Fibroblast of skin of left biceps (primary cell): ENCODE data around the gene GTF3C2.
"Not testable (repeated sequence)": the region's sequence is repeated elsewhere in the genome, so short reads cannot be mapped to it uniquely, and the experiment has no call there.

Source experiments
- DNase-seq, 2 experiments: peaks; one replicate each; pipeline ENCODE4 v3.0.0-alpha.2; 2013; ENCODE audit warnings: low read depth in 2 of 2

GTF3C2 gene

GRCh38 chr2:27373567-27373966 is 17.0 kb upstream of the GTF3C2 start:
- no peak for DNase-seq

- DNase-seq: no peak
Measured at GRCh38 chr2:27372937-27373336, 16.4 kb upstream of the GTF3C2 start.

GRCh38 chr2:27370816-27371620 is 14.5 kb upstream of the GTF3C2 start:
- DNase-seq: no peak

- peak; percentile 97 to 98 for DNase-seq
Measured at GRCh38 chr2:27370026-27370815, 13.7 kb upstream of the GTF3C2 start, which contains the start of the genes EIF2B4 and SNX17. Gene EIF2B4 (minus strand): TSS chr2:27370338. CDS start chr2:27370314, 24 bp downstream. Gene SNX17 (plus strand): TSS chr2:27370616. CDS start chr2:27370744, 128 bp downstream.

GRCh38 chr2:27369471-27370025 is 13.0 kb upstream of the GTF3C2 start:
- no peak for DNase-seq

GRCh38 chr2:27363933-27364332 is 7.4 kb upstream of the GTF3C2 start:
- no peak for DNase-seq

DNA sequence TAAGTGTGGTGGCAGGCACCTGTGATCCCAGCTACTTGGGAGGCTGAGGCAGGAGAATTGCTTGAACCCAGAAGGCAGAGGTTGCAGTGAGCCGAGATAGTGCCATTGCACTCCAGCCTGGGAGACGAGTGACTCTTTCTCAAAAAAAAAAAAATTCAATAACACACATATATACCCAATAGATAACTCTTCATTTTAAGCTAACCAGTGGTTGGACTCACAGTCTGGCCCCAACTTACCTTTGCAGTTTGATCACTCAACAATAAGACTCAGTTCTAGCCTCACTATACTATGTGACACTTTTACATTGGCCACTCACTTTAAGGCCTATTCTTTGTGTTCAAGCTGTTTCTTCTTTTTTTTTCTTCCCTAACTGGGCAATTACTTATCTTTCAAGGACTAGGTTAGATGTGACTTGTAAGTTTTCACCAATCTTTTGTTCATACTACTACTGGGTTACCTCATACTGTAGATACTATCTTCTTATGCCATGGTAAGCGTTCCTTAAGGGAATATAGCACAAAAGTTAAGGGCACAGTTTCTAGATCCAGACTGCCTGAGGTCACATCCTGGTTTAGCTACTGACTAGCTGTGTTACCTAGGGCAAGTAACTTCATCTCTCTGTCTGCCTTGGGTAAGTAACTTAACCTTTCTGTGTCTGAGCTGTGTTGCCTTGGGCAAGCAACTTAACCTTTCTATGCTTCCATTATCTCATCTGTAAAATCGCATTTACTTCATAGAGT is 6.3 kb upstream of the GTF3C2 start:
- DNase-seq: no peak

GRCh38 chr2:27356056-27356381 is 545 bp downstream of the GTF3C2 start:
- no peak for DNase-seq

DNA sequence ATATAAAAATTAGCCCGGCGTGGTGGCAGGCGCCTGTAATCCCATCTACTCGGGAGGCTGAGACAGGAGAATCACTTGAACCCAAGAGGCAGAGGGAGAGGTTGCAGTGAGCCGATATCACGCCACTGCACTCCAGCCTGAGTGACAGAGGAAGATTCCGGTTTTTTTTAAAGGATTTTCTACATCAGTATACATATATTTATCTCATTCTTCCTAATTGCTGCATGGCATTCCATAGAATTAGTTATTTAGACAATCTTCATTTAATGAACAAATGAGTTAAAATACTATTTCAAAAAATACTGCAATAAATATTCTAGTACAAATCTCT is 2.0 kb downstream of the GTF3C2 start:
- no peak for DNase-seq

- DNase-seq: no peak
Measured at GRCh38 chr2:27353762-27354596, 2.6 kb downstream of the GTF3C2 start.

- not testable (repeated sequence) for DNase-seq
Measured at GRCh38 chr2:27353386-27353761, 3.2 kb downstream of the GTF3C2 start.

GRCh38 chr2:27351802-27352598 is 4.6 kb downstream of the GTF3C2 start:
- DNase-seq: no peak

- no peak for DNase-seq
Measured at GRCh38 chr2:27350106-27350693, 6.4 kb downstream of the GTF3C2 start.

- no peak for DNase-seq
Measured at GRCh38 chr2:27347641-27348040, 8.9 kb downstream of the GTF3C2 start.

DNA sequence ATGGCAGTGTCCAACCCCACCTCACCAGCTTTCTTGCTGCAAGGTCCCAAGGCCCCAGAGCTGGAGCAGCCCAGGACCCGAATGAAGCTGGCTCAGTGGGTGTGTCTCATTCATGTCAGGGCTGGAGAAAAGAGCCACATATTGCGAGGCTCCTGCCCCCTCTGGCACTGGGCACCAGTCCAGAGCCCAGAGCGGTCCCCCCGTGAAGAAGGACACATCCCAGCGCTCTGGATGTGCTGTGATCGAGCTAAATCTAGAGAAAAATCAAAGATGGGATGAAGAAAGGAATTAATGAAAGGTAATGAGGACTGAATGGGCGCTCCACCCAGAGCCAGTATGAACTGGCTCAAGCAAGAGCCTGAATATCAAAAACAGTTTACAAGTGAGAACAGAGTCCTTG is 20.4 kb downstream of the GTF3C2 start:
- no peak for DNase-seq

DNA sequence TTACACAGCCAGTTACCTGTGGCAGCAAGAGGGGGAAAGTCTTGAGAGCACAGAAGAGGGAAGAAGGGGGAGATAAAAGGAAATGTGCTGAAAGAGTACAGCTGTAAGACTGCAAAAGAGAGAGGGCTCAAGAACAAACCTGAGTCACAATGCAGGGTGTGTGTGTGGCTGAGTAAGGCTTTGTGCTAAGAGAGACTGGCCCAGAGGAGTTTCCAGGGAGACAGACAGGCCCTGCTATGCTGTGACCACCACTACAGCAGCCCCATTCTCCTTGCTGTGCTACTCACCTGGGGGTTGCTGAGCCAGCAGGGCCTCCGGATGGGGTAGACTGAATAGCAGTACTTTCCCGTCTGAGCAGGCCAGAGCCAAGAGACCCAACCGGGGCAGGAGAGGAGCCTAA is 21.3 kb downstream of the GTF3C2 start:
- DNase-seq: no peak

DNA sequence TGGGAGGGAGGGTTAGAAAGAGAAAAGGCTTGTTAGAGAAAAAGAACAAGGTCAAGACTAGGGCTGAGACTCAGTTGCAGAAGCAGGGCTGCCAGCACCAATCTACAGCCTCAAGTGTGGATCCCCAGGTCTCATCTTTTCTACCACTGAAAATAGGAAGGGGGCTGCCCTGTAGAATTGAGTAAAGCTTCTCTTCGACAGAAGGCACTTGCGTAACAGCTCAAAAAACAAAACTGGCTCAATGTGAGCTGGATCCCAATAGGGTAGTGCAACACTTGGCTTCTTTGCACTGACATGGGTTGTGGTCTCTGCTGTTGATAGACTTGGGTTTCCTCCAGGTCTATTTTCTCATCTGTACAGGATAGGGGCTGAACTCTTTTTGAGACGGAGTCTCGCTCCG is 31.8 kb downstream of the GTF3C2 start:
- DNase-seq: no peak

GRCh38 chr2:27323596-27324285 is 32.8 kb downstream of the GTF3C2 start:
- no peak for DNase-seq
